K562 (cell line): ENCODE measurements around the gene RPL3. TPM values are rescaled to one million over a fixed set of nuclear protein-coding genes. Genes with fewer than 3 reads are reported as not detected.
A peak's percentile ranks its signal among the peaks of the same experiment; 100 is the strongest.

Experiments
- ATAC-seq: fragments of 200-7000 bp; cut with Tn5 transposase; 3 replicates; pipeline ENCODE4 v1.9.1; 2020; ENCODE audit warnings: moderate library complexity
- BruUV-seq: library from RNA; stranded (reverse); fragments of 400-500 nt; replicated peaks from 2 replicates; lab custom pipeline; 2021; lab: Mats Ljungman, UMichigan
- CTCF ChIA-PET: fragments of 300-600 bp; formaldehyde crosslinking; extraction: SDS; loops from one replicate; lab custom pipeline; 2021; ENCODE audit warnings: low intra/inter-chr PET ratio; lab: Yijun Ruan, JAX
- POLR2A ChIA-PET: fragments of 300-600, 350-650 bp; sonication (Branson Sonifier 250); formaldehyde crosslinking; extraction: SDS; loops from one replicate; lab custom pipeline; 2021; ENCODE audit warnings: antibody characterized with exemption, inconsistent platforms; lab: Yijun Ruan, JAX
- DNase-seq, 4 experiments: peaks; one replicate each; pipeline versions ENCODE4 v3.0.0 to v3.0.0-alpha.2; 2011 to 2018; ENCODE audit warnings: low spot score in 3 of 4, mixed read lengths in 3 of 4; ENCODE audit errors: extremely low read depth in 1 of 4
- FAIRE-seq: peaks from 2 replicates; lab custom pipeline; 2011; peaks lifted over from hg19 to GRCh38; lab: Jason Lieb, UNC
- H2AFZ ChIP-seq: 2 replicates; pipeline ENCODE4 v1.6.0; 2011; ENCODE audit warnings: low read depth, low read length, control low read depth, inconsistent platforms
- H3K27ac ChIP-seq: fragments of 200-600 bp; 3 replicates; pipeline ENCODE4 v1.8.0; 2011; ENCODE audit warnings: low read depth, mild to moderate bottlenecking, control low read depth, inconsistent platforms, low read length, moderate library complexity, mixed read lengths; ENCODE audit errors: extremely low read depth
- H3K27me3 ChIP-seq, 2 experiments: fragments of 300-600 bp in 1 of 2; 2 replicates in 1 of 2; 3 replicates in 1 of 2; pipeline versions ENCODE4 v1.6.0 to v1.8.0; 2011; ENCODE audit warnings: inconsistent platforms in 2 of 2, low read length in 2 of 2, mild to moderate bottlenecking in 1 of 2, mixed read lengths in 1 of 2, moderate library complexity in 1 of 2; ENCODE audit not compliant: control insufficient read depth in 2 of 2, insufficient read depth in 2 of 2
- H3K36me3 ChIP-seq: fragments of 300-600 bp; 3 replicates; pipeline ENCODE4 v1.8.0; 2011; ENCODE audit warnings: mild to moderate bottlenecking, low read length, inconsistent platforms; ENCODE audit not compliant: control insufficient read depth, insufficient read depth
- H3K4me1 ChIP-seq, 2 experiments: fragments of 200-600 bp in 1 of 2; replicated peaks in 1 of 2; 2 replicates in 1 of 2; 3 replicates in 1 of 2; pipeline versions ENCODE4 v1.5.1 to v1.8.0; 2011; ENCODE audit warnings: inconsistent platforms in 2 of 2, low read length in 2 of 2, mild to moderate bottlenecking in 1 of 2, mixed read lengths in 1 of 2, moderate library complexity in 1 of 2; ENCODE audit not compliant: control insufficient read depth in 2 of 2, insufficient read depth in 2 of 2
- H3K4me2 ChIP-seq: 2 replicates; pipeline ENCODE4 v1.6.1; 2011; ENCODE audit warnings: low read length, control low read depth, inconsistent platforms, mixed read lengths; ENCODE audit not compliant: insufficient read depth
- H3K4me3 ChIP-seq: fragments of 200-600 bp; sonication (generic), shearing (Covaris generic); 2 replicates; pipeline ENCODE4 v1.5.1; 2016; ENCODE audit warnings: control low read depth, inconsistent platforms
- H3K79me2 ChIP-seq: fragments of 200-600 bp; 3 replicates; pipeline ENCODE4 v1.8.0; 2011; ENCODE audit warnings: low read length, inconsistent platforms; ENCODE audit not compliant: control insufficient read depth, insufficient read depth
- H3K9ac ChIP-seq, 2 experiments: 2 replicates each; pipeline versions ENCODE4 v1.6.0 to v1.6.1; 2011; ENCODE audit warnings: low read depth in 2 of 2, low read length in 2 of 2, control low read depth in 1 of 2, inconsistent platforms in 1 of 2, mild to moderate bottlenecking in 1 of 2, mixed read lengths in 1 of 2; ENCODE audit not compliant: insufficient read depth in 1 of 2
- H3K9me1 ChIP-seq: one replicate; pipeline ENCODE4 v1.6.0; 2011; ENCODE audit warnings: inconsistent platforms, mild to moderate bottlenecking, low read length, moderate library complexity; ENCODE audit not compliant: control insufficient read depth, insufficient read depth
- H3K9me3 ChIP-seq: replicated peaks from 2 replicates; pipeline ENCODE4 v1.5.1; 2011; ENCODE audit warnings: low read depth, low read length, inconsistent platforms; ENCODE audit not compliant: control insufficient read depth, insufficient read depth
- H4K20me1 ChIP-seq: replicated peaks from 2 replicates; pipeline ENCODE4 v1.6.1; 2011; ENCODE audit warnings: low read length, inconsistent platforms, mixed read lengths; ENCODE audit not compliant: control insufficient read depth, insufficient read depth
- PRDM10 ChIP-seq: fragments of 450-650 bp; IDR thresholded peaks from 2 replicates; pipeline ENCODE4 v1.6.1; 2018; ENCODE audit not compliant: partially characterized antibody
- ZEB2 ChIP-seq: fragments of 450-650 bp; IDR thresholded peaks from 2 replicates; pipeline ENCODE4 v1.6.1; 2016
- ZFP36 ChIP-seq: fragments of 150-350 bp; IDR thresholded peaks from 2 replicates; pipeline ENCODE4 v1.6.1; 2018; ENCODE audit warnings: low read length, low read depth; ENCODE audit not compliant: partially characterized antibody
- ZKSCAN1 ChIP-seq: fragments of 150-350 bp; IDR thresholded peaks from 2 replicates; pipeline ENCODE4 v1.6.1; 2016; ENCODE audit warnings: low read depth, low read length
- ZNF165 ChIP-seq: fragments of 250-450 bp; sonication (Bioruptor Pico); IDR thresholded peaks from 2 replicates; pipeline ENCODE4 v1.4.0; 2020; ENCODE audit warnings: borderline replicate concordance
- WGBS: fragments of 100-300 bp; shearing (Covaris generic); methylation state at CpG from one replicate; pipeline ENCODE4 v1.1.6; 2016; ENCODE audit warnings: low coverage, mixed read lengths; ENCODE audit not compliant: insufficient coverage; ENCODE audit errors: missing lambda C conversion rate; 5-methylcytosine and 5-hydroxymethylcytosine counted together
- in situ Hi-C: fragments of 300-500 bp; cut with MboI; formaldehyde crosslinking; loops from 4 replicates; pipeline ENCODE4 v1.15.0; 2018; ENCODE audit warnings: inconsistent platforms, mixed read lengths
- intact Hi-C: fragments of 100-400 bp; cut with micrococcal nuclease; formaldehyde crosslinking; loops from 2 replicates; pipeline ENCODE4 v1.14.2; 2022
- polyA plus RNA-seq, 8 experiments: library from polyadenylated mRNA; depleted of rRNA in 4 of 8; stranded (reverse) in 5 of 8; unstranded in 3 of 8; fragments of >200 nt; fragmentation: Nextera tagmentation in 2 of 8; fragmentation: Illumina TruSeq in 1 of 8; extraction: Ambion mirVana in 2 of 8; extraction: Trizol in 1 of 8; gene quantifications; 2 replicates each; pipeline versions ENCODE4 v1.2.1 to v1.2.3, GENCODE V29; 2011 to 2014; ENCODE audit warnings: inconsistent platforms in 1 of 8, missing spikeins in 1 of 8
- total RNA-seq, 7 experiments: library from RNA; depleted of rRNA in 6 of 7; stranded (reverse); fragments of >200 nt in 6 of 7; fragmentation: Illumina TruSeq in 2 of 7; extraction: Trizol in 2 of 7; gene quantifications; 2 replicates each; pipeline versions ENCODE4 v1.2.1 to v1.2.3, GENCODE V29; 2011 to 2021; ENCODE audit warnings: low replicate concordance in 1 of 7

RPL3 gene
- total and polyA plus RNA-seq, 9 of the 15 experiments (the other 6 are each of a cell fraction or from before 2014, with no cell fraction given), result 1,624 to 4,066 (median 2,565) TPM

- no peaks in the 10 kb centered on the region for H3K9me1 ChIP-seq
- POLR2A ChIA-PET, result interaction anchor here (0.6 to 1.2 kb wide), 4 partner anchors 21 to 1851 kb away, joined by 3 to 5 read pairs (median 4); partner anchors contain the start of gene RPL3
- H2AFZ ChIP-seq, result peak overlapping the region; percentile 87; the same call in 1 of the 2 replicates
- H3K4me3 ChIP-seq, result no peak overlapping the region
- ATAC-seq (no peak), FAIRE-seq (no peak), DNase-seq (no peak)
- in situ Hi-C loops (no loop called here), intact Hi-C loops (no loop called here)
- no peak overlapping the region; the same call in 2 of the 3 replicates for H3K27ac ChIP-seq
- H3K27me3 ChIP-seq, result no peaks in the 10 kb centered on the region
- CTCF ChIA-PET, result no interaction called here
- no peaks in the 10 kb centered on the region for H3K79me2 ChIP-seq
- no peaks in the 10 kb centered on the region for H3K36me3 ChIP-seq
- 77% methylated on average over 6 of the region's 16 CpGs for WGBS
- no peak overlapping the region for H3K4me2 ChIP-seq
- H3K9ac ChIP-seq, result no peak overlapping the region
- peaks cover 2% of the 10 kb centered on the region; the same call in 1 of the 2 replicates for H3K9me3 ChIP-seq
- no peaks in the 10 kb centered on the region for H4K20me1 ChIP-seq
- no peak for TF ChIP-seq ZNF165 (CRISPR knock-in tag)
- TF ChIP-seq ZKSCAN1, result peak; percentile 97
- peak; percentile 26 for TF ChIP-seq PRDM10
- TF ChIP-seq ZEB2, result peak; percentile 44; the same call in 1 of the 2 replicates
- peak; percentile 40 for TF ChIP-seq ZFP36
- H3K4me1 ChIP-seq, result peaks cover 41 to 58% of the 10 kb centered on the region in 2 experiments
- no TSS peak for BruUV-seq
Observed at GRCh38 chr22:39289975-39290720, 29.3 kb downstream of the RPL3 start.
